Measurements from ENCODE around the gene FOXP1.

GRCh38 chr3:71195492-71195891 is 388.0 kb downstream of the FOXP1 start:
- TF ChIP-seq CTCF (IDR thresholded peaks at IDR 0.05) (no peak), POLR2A (IDR thresholded peaks at IDR 0.05) (no peak), POLR2AphosphoS5 (IDR thresholded peaks at IDR 0.05) (no peak), EP300 (IDR thresholded peaks at IDR 0.05) (no peak)
